GM19324 (cell line): ENCODE measurements around the gene PTPRR.
"Not testable (repeated sequence)": the region's sequence is repeated elsewhere in the genome, so short reads cannot be mapped to it uniquely, and the experiment has no call there.

ENCODE experiments used
- ATAC-seq: cut with Tn5 transposase; IDR thresholded peaks from one replicate; pipeline ENCODE4 v1.9.1; 2021; ENCODE audit warnings: mild to moderate bottlenecking, moderate library complexity; ENCODE audit not compliant: unreplicated experiment, low FRiP score

PTPRR gene

DNA sequence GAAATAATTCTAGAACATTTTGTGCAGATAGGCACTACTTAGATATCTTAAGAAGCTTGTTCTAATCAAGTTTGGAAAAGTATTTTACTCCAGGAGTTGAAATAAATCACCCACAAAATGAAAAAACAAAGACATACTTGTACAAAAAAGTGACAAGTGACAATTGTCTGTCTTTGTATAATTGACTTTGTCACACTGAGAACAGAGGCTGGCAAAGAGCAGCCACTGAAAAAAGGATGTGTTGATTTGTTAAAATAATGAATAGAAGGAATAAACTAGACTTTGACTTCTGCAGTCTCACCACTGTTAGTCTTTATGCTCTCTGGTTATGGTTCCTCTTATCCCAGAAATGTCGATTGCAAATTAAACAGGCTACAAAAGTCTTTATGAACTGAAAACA, 77.6 kb downstream of the PTPRR start:
- ATAC-seq: no peak

- ATAC-seq: no peak
These were observed 78.4 kb downstream of the PTPRR start for GRCh38 chr12:70842136-70842535.

- no peak for ATAC-seq
These were observed 79.7 kb downstream of the PTPRR start for GRCh38 chr12:70840656-70841350.

- no peak for ATAC-seq
These were observed 81.0 kb downstream of the PTPRR start for GRCh38 chr12:70839544-70839943.

DNA sequence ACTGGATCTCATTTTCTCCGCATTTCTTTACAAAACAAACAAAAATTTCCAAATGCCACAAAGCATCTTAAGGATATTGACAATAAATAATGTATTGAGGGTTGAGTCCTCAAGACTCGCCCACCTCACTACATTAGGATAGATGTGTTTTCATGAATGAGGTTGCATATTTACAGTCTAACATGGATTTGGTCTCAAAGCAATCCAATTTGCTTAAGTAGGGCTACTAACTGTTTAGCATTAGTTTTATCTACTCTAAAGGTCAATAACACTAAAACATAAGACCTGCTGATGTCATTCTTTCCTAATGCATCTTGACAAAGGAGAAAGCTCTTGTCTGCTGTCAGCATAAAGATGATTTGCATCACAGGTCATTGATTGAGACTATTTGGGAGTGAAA, 82.4 kb downstream of the PTPRR start:
- ATAC-seq: no peak

DNA sequence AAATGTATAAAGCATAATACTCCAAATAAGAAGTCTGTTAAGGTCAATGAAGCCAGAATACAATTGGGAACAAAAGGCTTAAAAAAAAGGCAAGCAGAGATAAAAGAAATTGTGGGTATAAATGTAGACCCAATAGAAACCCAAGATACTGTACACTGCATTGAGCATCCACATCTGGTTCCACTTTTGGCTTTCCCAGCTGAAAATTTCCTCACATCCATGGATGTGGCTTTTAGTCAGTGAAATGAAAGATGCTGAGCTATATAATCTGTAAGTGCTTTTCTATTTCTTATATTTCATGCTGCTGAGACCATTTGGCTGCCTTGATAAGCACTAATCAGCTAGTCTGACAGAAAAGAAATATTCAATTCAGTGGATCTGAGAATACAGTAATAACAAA, 83.5 kb downstream of the PTPRR start:
- no peak for ATAC-seq

- no peak for ATAC-seq
These were observed 84.6 kb downstream of the PTPRR start for GRCh38 chr12:70835948-70836347.

- no peak for ATAC-seq
These were observed 89.0 kb downstream of the PTPRR start for GRCh38 chr12:70831543-70831942.

DNA sequence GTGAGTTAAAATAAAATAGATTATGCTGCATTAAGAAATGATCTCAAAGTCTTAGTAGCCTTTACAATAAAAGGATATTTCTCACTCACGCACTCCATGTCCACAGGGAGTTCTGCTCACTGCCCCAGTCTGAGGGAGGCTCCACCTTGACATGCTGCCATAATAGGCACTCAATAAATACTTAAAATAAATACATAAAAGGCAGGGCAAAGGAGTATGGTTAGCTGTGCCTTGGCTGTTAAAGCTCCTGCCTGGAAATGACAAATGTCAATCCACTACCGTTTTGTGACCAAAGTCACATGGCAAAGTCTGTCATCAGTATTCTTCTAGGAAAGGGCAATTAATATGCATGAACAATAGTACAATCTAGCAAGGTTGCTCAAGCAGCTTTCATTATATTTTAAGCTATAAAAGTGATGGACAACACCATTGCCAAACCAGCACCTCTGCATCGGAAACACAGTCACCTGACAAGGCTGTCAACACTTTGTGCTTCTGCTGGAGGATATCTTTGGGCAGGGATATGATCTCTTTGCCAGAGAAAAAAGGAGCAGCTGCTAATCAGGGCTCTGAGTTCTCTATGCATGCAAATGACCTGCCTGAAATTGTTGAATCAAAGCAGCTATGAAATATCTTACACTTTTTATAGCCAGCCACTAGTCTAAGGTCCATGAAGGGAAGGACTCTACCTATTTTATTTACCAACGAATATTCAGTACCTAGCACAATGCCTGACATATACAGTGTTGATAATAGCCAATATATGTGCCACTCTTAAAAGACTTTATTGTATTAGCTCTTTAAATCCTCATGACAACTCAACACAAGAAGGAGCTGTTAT, 90.1 kb downstream of the PTPRR start:
- ATAC-seq: no peak

GRCh38 chr12:70829070-70829469, 91.5 kb downstream of the PTPRR start:
- no peak for ATAC-seq

GRCh38 chr12:70828351-70828750, 92.2 kb downstream of the PTPRR start:
- no peak for ATAC-seq

- ATAC-seq: no peak
These were observed 94.4 kb downstream of the PTPRR start for GRCh38 chr12:70826156-70826555.

- ATAC-seq: no peak
These were observed 96.0 kb downstream of the PTPRR start for GRCh38 chr12:70824511-70824910.

- ATAC-seq: no peak
These were observed 97.2 kb downstream of the PTPRR start for GRCh38 chr12:70823182-70823976.

DNA sequence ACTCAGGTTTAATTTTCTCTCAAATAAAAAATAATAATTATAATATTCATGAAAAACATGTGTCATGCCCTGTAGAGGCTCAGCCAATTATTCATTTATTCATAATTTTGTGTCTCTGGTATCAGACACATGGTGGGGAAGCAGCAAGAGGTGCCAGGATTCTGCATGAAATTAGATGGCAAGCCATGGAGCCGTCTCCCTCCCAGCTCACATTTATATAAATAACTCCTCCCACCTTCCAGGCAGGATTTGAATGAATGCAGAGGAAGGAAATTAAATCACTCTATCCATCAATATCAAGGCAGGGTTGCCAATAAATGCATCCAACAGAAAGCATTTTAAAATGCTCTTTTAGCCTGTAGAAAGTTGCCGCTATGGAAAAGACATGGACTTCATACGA, 98.1 kb downstream of the PTPRR start:
- no peak for ATAC-seq

- no peak for ATAC-seq
These were observed 104.6 kb downstream of the PTPRR start for GRCh38 chr12:70815971-70816391.

DNA sequence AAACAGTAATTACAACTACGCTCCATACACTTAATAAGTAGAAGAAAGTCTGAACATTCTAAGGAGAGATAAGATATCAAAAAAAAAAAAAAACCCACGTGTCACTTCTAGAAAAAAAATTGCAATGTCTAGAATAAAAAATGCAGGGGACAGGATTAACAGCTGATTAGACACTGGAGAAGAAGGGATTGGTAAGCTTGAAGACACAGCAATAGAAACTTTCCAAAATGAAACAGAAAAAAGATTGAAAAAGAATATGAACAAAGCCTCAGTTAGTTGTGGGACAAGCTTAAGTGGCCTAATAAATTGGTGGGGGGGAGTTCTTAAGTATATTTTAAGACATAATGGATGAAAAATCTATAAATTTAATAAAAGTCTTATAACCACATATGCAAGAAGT, 105.5 kb downstream of the PTPRR start:
- no peak for ATAC-seq

- ATAC-seq: no peak
These were observed 107.0 kb downstream of the PTPRR start for GRCh38 chr12:70813559-70813958.

DNA sequence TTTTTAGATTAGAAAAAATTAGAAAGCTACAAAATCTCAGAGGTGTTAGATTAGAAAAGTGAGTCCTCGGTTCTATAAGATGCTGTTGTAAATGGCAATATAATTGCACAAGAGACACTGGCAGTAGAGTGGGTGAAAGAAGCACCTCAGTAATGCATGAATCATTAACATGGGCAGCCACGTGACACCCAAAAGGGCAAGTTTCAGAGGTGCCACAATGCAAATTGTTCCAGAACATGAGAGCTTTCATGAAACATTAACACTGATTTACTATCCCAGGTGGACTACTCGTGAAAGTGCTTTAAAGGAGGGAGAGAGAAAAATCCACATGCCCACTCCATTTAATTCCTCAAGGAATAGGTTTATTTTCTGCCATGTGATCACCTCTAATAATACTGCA, 108.4 kb downstream of the PTPRR start:
- peak; percentile 93 for ATAC-seq

GRCh38 chr12:70809887-70810286, 110.7 kb downstream of the PTPRR start:
- no peak for ATAC-seq

- not testable (repeated sequence) for ATAC-seq
These were observed 112.5 kb downstream of the PTPRR start for GRCh38 chr12:70807993-70808392.
